ENCODE results near the gene PDE9A.

GRCh38 chr21:42621166-42621818, 32.1 kb upstream of the PDE9A start:
- TF ChIP-seq POLR2A (IDR thresholded peaks at IDR 0.05) (no peak), CTCF (IDR thresholded peaks at IDR 0.05) (no peak)
